AG09309 (cell line): Measurements from ENCODE around the gene RPL10.

Source experiments
- DNase-seq: peaks from one replicate; pipeline ENCODE4 v3.0.0-alpha.2; 2010; ENCODE audit warnings: low read depth
- H3K4me3 ChIP-seq: 2 replicates; pipeline ENCODE4 v1.5.1; 2011; ENCODE audit warnings: mild to moderate bottlenecking, low read depth, low read length, moderate library complexity; ENCODE audit not compliant: control insufficient read depth
- TF ChIP-seq, protein P1 (sequence below): IDR thresholded peaks from 2 replicates; pipeline ENCODE4 v1.5.1; 2011; ENCODE audit warnings: mild to moderate bottlenecking, low read depth, low read length, inconsistent platforms; ENCODE audit not compliant: insufficient read depth, control insufficient read depth; ENCODE audit errors: missing control alignments

The RPL10 gene

DNA sequence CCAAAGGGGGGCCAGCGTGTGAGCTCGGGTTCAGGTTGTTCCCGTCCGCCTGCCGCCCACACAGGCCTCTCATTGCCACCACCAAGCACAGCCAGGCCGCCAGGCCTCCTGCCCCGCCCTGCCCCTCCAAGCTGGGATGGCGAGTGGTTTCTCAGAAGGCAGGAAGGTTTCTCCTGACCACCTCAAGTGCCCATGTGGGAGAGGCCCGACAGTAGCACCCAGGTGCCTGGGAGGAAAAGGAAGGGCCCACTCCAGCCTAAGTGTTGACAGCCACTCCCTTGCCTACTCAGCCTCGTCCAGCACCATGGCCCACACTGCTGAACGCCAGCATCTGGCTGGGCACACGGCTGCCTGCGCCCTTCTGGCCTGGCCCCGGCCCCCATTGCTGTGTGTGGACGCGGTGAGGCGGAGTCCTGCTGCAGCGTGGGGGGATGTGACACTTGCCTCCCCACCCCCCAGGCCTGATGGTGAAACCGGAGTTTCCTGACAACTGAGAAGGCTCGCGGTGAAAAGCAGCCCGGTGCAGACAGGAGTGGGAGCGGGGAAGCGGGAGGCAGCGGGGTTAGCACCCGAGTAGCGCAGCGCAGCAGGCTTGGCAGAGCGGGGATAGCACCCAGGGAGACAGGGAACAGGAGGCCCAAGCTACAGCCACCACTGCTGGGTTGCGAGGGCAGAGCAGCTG lies 42.9 kb upstream of the RPL10 start:
- no peak for DNase-seq
- TF ChIP-seq, protein P1, sequence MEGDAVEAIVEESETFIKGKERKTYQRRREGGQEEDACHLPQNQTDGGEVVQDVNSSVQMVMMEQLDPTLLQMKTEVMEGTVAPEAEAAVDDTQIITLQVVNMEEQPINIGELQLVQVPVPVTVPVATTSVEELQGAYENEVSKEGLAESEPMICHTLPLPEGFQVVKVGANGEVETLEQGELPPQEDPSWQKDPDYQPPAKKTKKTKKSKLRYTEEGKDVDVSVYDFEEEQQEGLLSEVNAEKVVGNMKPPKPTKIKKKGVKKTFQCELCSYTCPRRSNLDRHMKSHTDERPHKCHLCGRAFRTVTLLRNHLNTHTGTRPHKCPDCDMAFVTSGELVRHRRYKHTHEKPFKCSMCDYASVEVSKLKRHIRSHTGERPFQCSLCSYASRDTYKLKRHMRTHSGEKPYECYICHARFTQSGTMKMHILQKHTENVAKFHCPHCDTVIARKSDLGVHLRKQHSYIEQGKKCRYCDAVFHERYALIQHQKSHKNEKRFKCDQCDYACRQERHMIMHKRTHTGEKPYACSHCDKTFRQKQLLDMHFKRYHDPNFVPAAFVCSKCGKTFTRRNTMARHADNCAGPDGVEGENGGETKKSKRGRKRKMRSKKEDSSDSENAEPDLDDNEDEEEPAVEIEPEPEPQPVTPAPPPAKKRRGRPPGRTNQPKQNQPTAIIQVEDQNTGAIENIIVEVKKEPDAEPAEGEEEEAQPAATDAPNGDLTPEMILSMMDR, result no peak
- H3K4me3 ChIP-seq, result no peak overlapping the region

DNA sequence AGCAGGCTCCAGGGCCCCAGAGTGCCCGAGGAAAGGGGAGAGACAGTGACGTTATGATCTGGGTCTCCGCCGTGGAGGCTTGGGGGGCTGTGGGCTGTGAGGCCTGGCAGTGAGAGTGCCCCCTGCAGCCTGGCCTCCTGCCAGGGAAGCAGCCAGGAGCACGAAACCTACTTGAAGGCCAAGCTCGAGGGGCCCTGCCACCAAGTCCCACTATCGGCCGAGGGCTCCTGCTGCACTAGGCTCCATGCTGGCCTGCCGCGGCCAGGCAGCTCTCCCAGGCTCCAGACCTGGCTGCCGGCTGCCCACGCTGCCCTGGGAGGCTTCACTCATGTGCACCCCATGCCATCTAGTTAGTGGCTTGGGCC lies 42.4 kb upstream of the RPL10 start:
- no peak for DNase-seq
- H3K4me3 ChIP-seq, result no peak overlapping the region
- TF ChIP-seq, protein P1, result no peak

DNA sequence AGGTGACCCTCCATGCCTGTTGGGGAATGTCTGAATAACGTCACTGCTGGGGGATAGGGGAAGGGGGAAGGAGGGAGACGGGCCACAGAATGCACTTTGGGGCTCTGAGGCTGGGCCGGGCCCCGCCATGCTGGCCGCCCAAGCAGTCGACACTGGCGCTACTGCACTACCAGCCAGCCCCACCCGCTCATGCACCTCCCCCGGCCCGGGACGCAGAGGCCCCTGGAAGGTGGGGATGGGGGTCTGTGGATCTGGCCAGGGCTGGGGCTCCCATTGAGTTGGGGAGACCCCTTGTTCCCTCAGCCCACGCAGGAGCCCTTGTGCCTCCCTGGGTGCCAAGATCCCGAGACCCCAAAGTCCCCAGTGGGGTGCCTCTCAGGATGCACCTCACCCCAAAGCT lies 41.6 kb upstream of the RPL10 start:
- TF ChIP-seq, protein P1, result no peak
- H3K4me3 ChIP-seq, result no peak overlapping the region
- no peak for DNase-seq

DNA sequence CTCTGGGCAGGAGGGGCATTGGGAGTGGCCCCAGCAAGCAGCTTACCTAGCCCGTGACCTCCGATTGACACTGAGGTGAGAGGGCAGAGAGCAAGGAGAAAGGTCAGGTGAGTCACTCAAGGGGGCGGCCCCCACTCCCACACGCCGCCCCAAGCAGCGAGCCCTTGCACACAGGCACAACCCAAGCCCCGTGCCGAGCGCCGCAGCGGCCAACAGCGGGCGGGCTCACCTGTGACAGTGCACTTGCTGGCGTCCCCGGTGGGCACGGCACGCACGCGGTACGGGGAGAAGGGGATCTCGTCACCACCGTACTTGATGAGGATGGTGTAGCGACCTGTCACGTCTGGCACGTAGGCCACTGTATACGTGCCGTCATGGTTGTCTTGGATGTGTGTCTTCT lies 41.0 kb upstream of the RPL10 start:
- DNase-seq, result no peak
- TF ChIP-seq, protein P1, result no peak
- H3K4me3 ChIP-seq, result no peak overlapping the region

DNA sequence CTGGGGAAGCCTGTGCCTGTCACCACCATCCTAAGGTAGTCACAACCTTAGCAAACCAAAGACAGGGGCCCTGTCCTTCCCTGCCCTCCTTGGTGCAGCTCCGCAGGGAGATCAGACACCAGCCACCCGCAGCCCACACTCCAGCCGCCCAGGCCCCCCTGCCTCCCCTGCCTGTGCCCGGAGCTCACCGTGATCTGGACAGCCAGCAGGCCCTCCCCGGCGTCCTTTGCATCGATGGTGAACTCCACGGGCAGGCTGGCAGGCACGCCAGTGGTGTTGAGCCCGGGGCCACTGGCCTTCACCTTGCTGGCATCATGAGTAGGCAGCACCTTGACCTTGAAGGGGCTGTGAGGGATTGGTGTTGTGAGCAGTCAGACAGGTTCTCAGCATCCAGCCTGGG lies 40.2 kb upstream of the RPL10 start:
- no peak for DNase-seq
- H3K4me3 ChIP-seq, result no peak overlapping the region
- TF ChIP-seq, protein P1, result no peak

DNA sequence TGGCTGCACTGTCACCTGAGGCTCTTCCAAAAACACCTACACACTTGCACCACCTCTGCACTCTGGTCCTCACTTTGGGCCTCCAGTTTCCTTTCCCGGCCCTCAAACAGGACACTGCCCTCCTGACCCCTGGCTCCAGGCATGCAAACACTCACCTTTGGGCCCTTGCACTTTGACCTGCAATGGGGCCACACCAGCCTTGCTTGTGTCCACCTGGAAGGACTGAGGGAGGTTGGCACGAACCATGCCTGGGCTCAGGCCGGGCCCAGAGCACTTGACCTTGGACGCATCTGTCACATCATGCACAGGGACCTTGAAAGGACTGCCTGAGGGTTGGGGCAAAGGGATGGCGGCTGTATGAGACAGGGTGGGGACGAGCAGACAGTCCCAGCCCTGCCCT lies 39.3 kb upstream of the RPL10 start:
- no peak overlapping the region for H3K4me3 ChIP-seq
- TF ChIP-seq, protein P1, result no peak
- DNase-seq, result no peak
